Lung (tissue), 12 donors: ENCODE data around the gene PDZRN4. TPM values are rescaled to one million over a fixed set of nuclear protein-coding genes. Genes with fewer than 3 reads are reported as not detected.

Experiments used
- ATAC-seq: fragments of 200-7000 bp; cut with Tn5 transposase; one replicate; pipeline ENCODE4 v1.9.1; 2020; ENCODE audit warnings: moderate number of reproducible peaks; ENCODE audit not compliant: insufficient read depth, low FRiP score
- DNase-seq, 3 donors: peaks; one replicate each; pipeline ENCODE4 v3.0.0-alpha.2; 2013 to 2017
- H3K27ac ChIP-seq, 2 donors: one replicate each; pipeline ENCODE4 v1.5.1; 2013; ENCODE audit warnings: mild to moderate bottlenecking in 2 of 2, moderate library complexity in 2 of 2, control low read depth in 1 of 2, inconsistent platforms in 1 of 2, low read depth in 1 of 2, low read length in 1 of 2
- H3K27me3 ChIP-seq, 3 donors: one replicate each; pipeline ENCODE4 v1.5.1; 2013; ENCODE audit warnings: low read length in 2 of 3; ENCODE audit not compliant: control insufficient read depth in 3 of 3, insufficient read depth in 3 of 3
- H3K36me3 ChIP-seq, 4 donors: one replicate each; pipeline ENCODE4 v1.5.1; 2013; ENCODE audit warnings: low read length in 4 of 4, mild to moderate bottlenecking in 1 of 4, moderate library complexity in 1 of 4; ENCODE audit not compliant: control insufficient read depth in 4 of 4, insufficient read depth in 4 of 4
- H3K4me1 ChIP-seq, 5 donors: one replicate each; pipeline ENCODE4 v1.5.1; 2013; ENCODE audit warnings: low read length in 5 of 5, mild to moderate bottlenecking in 2 of 5, moderate library complexity in 1 of 5; ENCODE audit not compliant: control insufficient read depth in 5 of 5, insufficient read depth in 5 of 5
- H3K4me3 ChIP-seq: one replicate; pipeline ENCODE4 v1.5.1; 2013; ENCODE audit warnings: mild to moderate bottlenecking, control low read depth, moderate library complexity
- H3K9ac ChIP-seq, 2 donors: one replicate each; pipeline ENCODE4 v1.5.1; 2013; ENCODE audit warnings: low read length in 2 of 2, control low read depth in 1 of 2; ENCODE audit not compliant: insufficient read depth in 1 of 2
- H3K9me3 ChIP-seq, 4 donors: one replicate each; pipeline ENCODE4 v1.5.1; 2013; ENCODE audit warnings: low read length in 3 of 4, mild to moderate bottlenecking in 1 of 4, moderate library complexity in 1 of 4; ENCODE audit not compliant: control insufficient read depth in 4 of 4, insufficient read depth in 3 of 4
- WGBS, 2 donors: extraction: QIAGEN DNeasy Blood & Tissue Kit; methylation state at CpG; one replicate each; pipeline ENCODE4 v1.1.7; 2013; 5-methylcytosine and 5-hydroxymethylcytosine counted together
- polyA plus RNA-seq, 2 donors: library from polyadenylated mRNA; stranded (reverse); fragments of 200-250 nt; gene quantifications; one replicate each; pipeline ENCODE4 v1.2.1, GENCODE V29; 2013
- total RNA-seq, 2 donors: library from RNA; depleted of rRNA in 1 of 2; stranded (reverse); fragments of >200 nt in 1 of 2; gene quantifications; one replicate each; pipeline ENCODE4 v1.2.1, GENCODE V29; 2014 to 2021
- TF ChIP-seq, protein P1 (sequence below): IDR thresholded peaks from 2 replicates; pipeline ENCODE4 v1.5.1; 2012; ENCODE audit warnings: mild to moderate bottlenecking; ENCODE audit errors: control extremely low read depth, extremely low read depth
- donor health status: control.
- donor health status: control.
- donor health status: Bipolar disorder and iron deficiency.
- donor health status: healthy.
- donor health status: DM: yes; HTN: yes; CAD: no.

The PDZRN4 gene
- total and polyA plus RNA-seq, 4 donors = 0.05 to 0.54 (median 0.32) TPM

DNA sequence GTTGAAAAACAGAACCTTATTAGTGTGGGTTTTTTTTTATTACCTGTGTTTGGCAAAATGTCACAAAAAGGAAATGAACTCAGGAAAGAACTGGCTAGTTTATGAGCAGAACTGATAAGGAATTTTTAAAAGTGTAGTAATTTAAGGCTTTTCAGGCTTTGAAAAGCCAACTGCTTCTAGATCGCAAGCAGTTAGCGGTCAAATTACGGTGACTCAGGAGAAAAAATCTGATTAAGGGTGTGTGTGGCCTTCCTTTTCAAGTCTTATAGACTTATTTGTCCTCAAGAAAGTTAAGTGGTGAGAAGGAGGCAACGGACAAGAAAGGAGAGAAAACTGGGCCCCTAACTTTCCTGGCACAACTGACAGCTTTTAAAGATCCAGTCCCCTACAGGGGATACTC is 33.4 kb downstream of the PDZRN4 start:
- H3K4me1 ChIP-seq = no peaks in the 10 kb centered on the region
- H3K27me3 ChIP-seq = no peaks in the 10 kb centered on the region
- DNase-seq (no peak), ATAC-seq (no peak)
- no peak overlapping the region for H3K4me3 ChIP-seq
- TF ChIP-seq, protein P1, sequence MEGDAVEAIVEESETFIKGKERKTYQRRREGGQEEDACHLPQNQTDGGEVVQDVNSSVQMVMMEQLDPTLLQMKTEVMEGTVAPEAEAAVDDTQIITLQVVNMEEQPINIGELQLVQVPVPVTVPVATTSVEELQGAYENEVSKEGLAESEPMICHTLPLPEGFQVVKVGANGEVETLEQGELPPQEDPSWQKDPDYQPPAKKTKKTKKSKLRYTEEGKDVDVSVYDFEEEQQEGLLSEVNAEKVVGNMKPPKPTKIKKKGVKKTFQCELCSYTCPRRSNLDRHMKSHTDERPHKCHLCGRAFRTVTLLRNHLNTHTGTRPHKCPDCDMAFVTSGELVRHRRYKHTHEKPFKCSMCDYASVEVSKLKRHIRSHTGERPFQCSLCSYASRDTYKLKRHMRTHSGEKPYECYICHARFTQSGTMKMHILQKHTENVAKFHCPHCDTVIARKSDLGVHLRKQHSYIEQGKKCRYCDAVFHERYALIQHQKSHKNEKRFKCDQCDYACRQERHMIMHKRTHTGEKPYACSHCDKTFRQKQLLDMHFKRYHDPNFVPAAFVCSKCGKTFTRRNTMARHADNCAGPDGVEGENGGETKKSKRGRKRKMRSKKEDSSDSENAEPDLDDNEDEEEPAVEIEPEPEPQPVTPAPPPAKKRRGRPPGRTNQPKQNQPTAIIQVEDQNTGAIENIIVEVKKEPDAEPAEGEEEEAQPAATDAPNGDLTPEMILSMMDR = no peak
- no peak overlapping the region for H3K9ac ChIP-seq
- no peak overlapping the region for H3K27ac ChIP-seq
- no peaks in the 10 kb centered on the region for H3K9me3 ChIP-seq
- no peaks in the 10 kb centered on the region for H3K36me3 ChIP-seq
- 38 to 62% methylated on average over 4 of the region's 4 CpGs for WGBS, 2 donors

GRCh38 chr12:41223600-41223999 is 35.5 kb downstream of the PDZRN4 start:
- no peaks in the 10 kb centered on the region for H3K9me3 ChIP-seq
- no peak overlapping the region for H3K27ac ChIP-seq
- ATAC-seq = no peak
- no peak for DNase-seq
- TF ChIP-seq, protein P1 = no peak
- no peaks in the 10 kb centered on the region for H3K36me3 ChIP-seq
- no peaks in the 10 kb centered on the region for H3K4me1 ChIP-seq
- H3K9ac ChIP-seq = no peak overlapping the region
- no peaks in the 10 kb centered on the region for H3K27me3 ChIP-seq
- H3K4me3 ChIP-seq = no peak overlapping the region
- WGBS, 2 donors = 93 to 97% methylated on average over 3 of the region's 3 CpGs

DNA sequence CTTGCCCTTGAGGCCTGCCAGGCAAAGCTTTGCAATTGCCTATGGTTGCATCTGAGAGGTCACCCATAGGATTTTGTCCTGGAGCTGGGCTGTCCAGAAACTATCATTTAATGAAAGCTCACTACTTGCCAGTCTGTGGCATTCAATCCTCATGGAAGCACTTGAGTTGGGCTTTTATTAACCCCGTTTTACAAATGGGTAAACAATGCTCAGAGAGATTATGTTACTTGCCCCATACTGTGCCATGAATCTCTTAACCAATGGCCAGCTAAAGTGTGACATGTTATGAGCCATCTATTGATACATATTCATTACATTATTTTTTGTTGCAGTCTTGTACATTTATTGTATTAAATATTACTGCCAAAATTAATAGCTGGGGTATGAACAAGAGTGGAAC is 35.9 kb downstream of the PDZRN4 start:
- Histone ChIP-seq H3K27me3 (no peaks in the 10 kb centered on the region), H3K27ac (no peak overlapping the region), H3K9me3 (no peaks in the 10 kb centered on the region), H3K36me3 (no peaks in the 10 kb centered on the region), H3K9ac (no peak overlapping the region), H3K4me3 (no peak overlapping the region), H3K4me1 (no peaks in the 10 kb centered on the region)
- WGBS, 2 donors = 64 to 76% methylated on average over 1 of the region's 1 CpG
- TF ChIP-seq, protein P1 = no peak
- ATAC-seq = no peak
- no peak for DNase-seq

DNA sequence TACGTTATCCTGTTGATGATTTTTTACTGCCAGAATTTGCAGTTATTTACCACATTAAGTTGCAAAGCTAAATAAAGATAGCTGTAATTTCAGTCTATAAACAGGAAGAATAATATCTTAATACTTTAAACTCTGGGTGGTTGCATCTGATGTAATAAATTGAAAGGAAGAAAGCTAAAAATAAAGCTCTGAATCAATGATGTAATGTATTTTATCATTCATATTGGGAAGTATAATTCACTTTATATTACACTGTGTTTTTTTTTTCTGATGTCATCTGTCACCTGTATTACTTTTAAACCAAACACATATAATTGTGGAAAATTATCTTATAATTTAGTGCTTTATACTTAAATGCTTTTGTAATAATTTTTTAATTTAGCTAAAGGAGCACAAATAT is 37.1 kb downstream of the PDZRN4 start:
- DNase-seq (no peak), ATAC-seq (no peak)
- no peak overlapping the region for H3K27ac ChIP-seq
- no peaks in the 10 kb centered on the region for H3K9me3 ChIP-seq
- no peaks in the 10 kb centered on the region for H3K36me3 ChIP-seq
- TF ChIP-seq, protein P1 = no peak
- no peak overlapping the region for H3K4me3 ChIP-seq
- no peaks in the 10 kb centered on the region for H3K4me1 ChIP-seq
- H3K9ac ChIP-seq = no peak overlapping the region
- no peaks in the 10 kb centered on the region for H3K27me3 ChIP-seq
- WGBS, 2 donors = 63 to 68% methylated on average over 1 of the region's 1 CpG
